ENCODE data around the gene MFAP5. TPM values are rescaled to one million over a fixed set of nuclear protein-coding genes. Genes with fewer than 3 reads are reported as not detected.
"Not testable (repeated sequence)": the region's sequence is repeated elsewhere in the genome, so short reads cannot be mapped to it uniquely, and the experiment has no call there.

MFAP5 gene
- polyA plus RNA-seq, 3 donors: not detected

DNA sequence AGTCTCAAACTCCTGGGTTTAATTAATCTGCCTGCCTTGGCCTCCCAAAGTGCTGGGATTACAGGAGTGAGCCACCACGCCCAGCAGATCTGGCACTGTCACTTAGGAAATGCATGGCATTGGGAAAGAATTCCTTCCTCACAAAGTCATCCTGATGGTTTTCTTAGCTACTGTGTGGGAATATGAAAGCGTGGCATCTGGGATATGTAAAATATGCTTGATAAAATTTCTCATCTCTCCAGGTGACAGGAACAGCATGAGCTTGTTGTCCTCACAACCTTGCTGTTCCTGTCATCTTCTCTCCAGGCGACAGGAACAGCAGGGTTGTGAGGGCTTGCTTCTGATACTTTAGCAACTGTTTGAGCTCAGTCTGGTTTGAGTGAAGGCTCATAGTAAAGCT is 33.9 kb downstream of the MFAP5 start:
- no peak overlapping the region for H3K27ac Mint-ChIP-seq
- no peaks in the 10 kb centered on the region for H3K27me3 ChIP-seq (ENCODE audit: control insufficient read depth in 2 of 2, insufficient read depth in 2 of 2, low read length in 2 of 2)
- TF ChIP-seq, protein P1, sequence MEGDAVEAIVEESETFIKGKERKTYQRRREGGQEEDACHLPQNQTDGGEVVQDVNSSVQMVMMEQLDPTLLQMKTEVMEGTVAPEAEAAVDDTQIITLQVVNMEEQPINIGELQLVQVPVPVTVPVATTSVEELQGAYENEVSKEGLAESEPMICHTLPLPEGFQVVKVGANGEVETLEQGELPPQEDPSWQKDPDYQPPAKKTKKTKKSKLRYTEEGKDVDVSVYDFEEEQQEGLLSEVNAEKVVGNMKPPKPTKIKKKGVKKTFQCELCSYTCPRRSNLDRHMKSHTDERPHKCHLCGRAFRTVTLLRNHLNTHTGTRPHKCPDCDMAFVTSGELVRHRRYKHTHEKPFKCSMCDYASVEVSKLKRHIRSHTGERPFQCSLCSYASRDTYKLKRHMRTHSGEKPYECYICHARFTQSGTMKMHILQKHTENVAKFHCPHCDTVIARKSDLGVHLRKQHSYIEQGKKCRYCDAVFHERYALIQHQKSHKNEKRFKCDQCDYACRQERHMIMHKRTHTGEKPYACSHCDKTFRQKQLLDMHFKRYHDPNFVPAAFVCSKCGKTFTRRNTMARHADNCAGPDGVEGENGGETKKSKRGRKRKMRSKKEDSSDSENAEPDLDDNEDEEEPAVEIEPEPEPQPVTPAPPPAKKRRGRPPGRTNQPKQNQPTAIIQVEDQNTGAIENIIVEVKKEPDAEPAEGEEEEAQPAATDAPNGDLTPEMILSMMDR (IDR thresholded peaks at IDR 0.05): no peak
- no peak overlapping the region for H3K4me3 ChIP-seq (replicated peaks in 1 of 3; ENCODE audit: low read depth in 2 of 3, low read length in 3 of 3)
- intact Hi-C loops (cut with micrococcal nuclease): no loop called here
- no peaks in the 10 kb centered on the region for H3K9me3 ChIP-seq (replicated peaks in 1 of 2; ENCODE audit: control insufficient read depth in 1 of 2, insufficient read depth in 1 of 2, low read length in 2 of 2)
- H3K36me3 ChIP-seq (replicated peaks in 1 of 2; ENCODE audit: control insufficient read depth in 1 of 2, insufficient read depth in 2 of 2, low read length in 2 of 2): no peaks in the 10 kb centered on the region
- no peaks in the 10 kb centered on the region for H3K36me3 Mint-ChIP-seq
- no peak overlapping the region for H3K4me3 Mint-ChIP-seq
- 100% methylated on average over 1 of the region's 3 CpGs for WGBS (ENCODE audit: insufficient coverage)
- H3K4me2 ChIP-seq (replicated peaks; ENCODE audit: extremely low read depth, low read length, poor library complexity, severe bottlenecking): no peak overlapping the region
- no peaks in the 10 kb centered on the region for H3K79me2 ChIP-seq (ENCODE audit: insufficient read depth, low read length)
- H3K4me1 Mint-ChIP-seq: peaks cover 5% of the 10 kb centered on the region
- no peak overlapping the region for H3K9ac ChIP-seq (ENCODE audit: insufficient read depth, low read length, poor library complexity, severe bottlenecking)
- DNase-seq: no peak
- peaks cover 0 to 2% (median 1%) of the 10 kb centered on the region in 3 donors for H3K27me3 Mint-ChIP-seq (ENCODE audit: low read depth in 3 of 3)
- H3K27ac ChIP-seq (ENCODE audit: low read depth in 1 of 2, low read length in 2 of 2): no peak overlapping the region
- H3K4me1 ChIP-seq (ENCODE audit: control insufficient read depth in 1 of 2, insufficient read depth in 2 of 2, low read length in 2 of 2): peaks cover 0 to 3% of the 10 kb centered on the region in 2 donors
- peaks cover 0 to 9% (median 3%) of the 10 kb centered on the region in 7 donors for H3K9me3 Mint-ChIP-seq
- H2AFZ ChIP-seq (ENCODE audit: insufficient read depth, low read depth, low read length, poor library complexity, severe bottlenecking): no peak overlapping the region
- H4K20me1 ChIP-seq (ENCODE audit: insufficient read depth, low read length): no peaks in the 10 kb centered on the region

DNA sequence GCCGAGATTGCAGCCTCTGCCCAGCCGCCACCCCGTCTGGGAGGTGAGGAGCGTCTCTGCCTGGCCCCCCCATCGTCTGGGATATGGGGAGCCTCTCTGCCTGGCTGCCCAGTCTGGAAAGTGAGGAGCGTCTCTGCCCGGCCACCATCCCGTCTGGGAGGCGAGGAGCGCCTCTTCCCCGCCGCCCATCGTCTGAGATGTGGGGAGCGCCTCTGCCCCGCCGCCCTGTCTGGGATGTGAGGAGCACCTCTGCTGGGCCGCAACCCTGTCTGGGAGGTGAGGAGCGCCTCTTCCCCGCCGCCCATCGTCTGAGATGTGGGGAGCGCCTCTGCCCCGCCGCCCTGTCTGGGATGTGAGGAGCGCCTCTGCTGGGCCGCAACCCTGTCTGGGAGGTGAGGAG is 37.9 kb downstream of the MFAP5 start:
- H3K27me3 Mint-ChIP-seq (ENCODE audit: low read depth in 3 of 3); H3K27ac Mint-ChIP-seq; H3K9me3 Mint-ChIP-seq; DNase-seq; H3K9ac ChIP-seq (ENCODE audit: insufficient read depth, low read length, poor library complexity, severe bottlenecking); H3K36me3 ChIP-seq (replicated peaks in 1 of 2; ENCODE audit: control insufficient read depth in 1 of 2, insufficient read depth in 2 of 2, low read length in 2 of 2); H3K79me2 ChIP-seq (ENCODE audit: insufficient read depth, low read length); H2AFZ ChIP-seq (ENCODE audit: insufficient read depth, low read depth, low read length, poor library complexity, severe bottlenecking); intact Hi-C loops (cut with micrococcal nuclease); H3K36me3 Mint-ChIP-seq; H3K4me2 ChIP-seq (replicated peaks; ENCODE audit: extremely low read depth, low read length, poor library complexity, severe bottlenecking); H3K4me3 Mint-ChIP-seq; H3K27ac ChIP-seq (ENCODE audit: low read depth in 1 of 2, low read length in 2 of 2); H3K4me3 ChIP-seq (replicated peaks in 1 of 3; ENCODE audit: low read depth in 2 of 3, low read length in 3 of 3); H3K9me3 ChIP-seq (replicated peaks in 1 of 2; ENCODE audit: control insufficient read depth in 1 of 2, insufficient read depth in 1 of 2, low read length in 2 of 2); H4K20me1 ChIP-seq (ENCODE audit: insufficient read depth, low read length); H3K27me3 ChIP-seq (ENCODE audit: control insufficient read depth in 2 of 2, insufficient read depth in 2 of 2, low read length in 2 of 2): not testable (repeated sequence)
- 100% methylated on average over 1 of the region's 26 CpGs for WGBS (ENCODE audit: insufficient coverage)
- peaks cover 20% of the 10 kb centered on the region for H3K4me1 Mint-ChIP-seq
- H3K4me1 ChIP-seq (ENCODE audit: control insufficient read depth in 1 of 2, insufficient read depth in 2 of 2, low read length in 2 of 2): peaks cover 13 to 24% of the 10 kb centered on the region in 2 donors

Data from CD14-positive monocyte (primary cell).